ENCODE results near the gene SDK1.

The SDK1 gene

DNA sequence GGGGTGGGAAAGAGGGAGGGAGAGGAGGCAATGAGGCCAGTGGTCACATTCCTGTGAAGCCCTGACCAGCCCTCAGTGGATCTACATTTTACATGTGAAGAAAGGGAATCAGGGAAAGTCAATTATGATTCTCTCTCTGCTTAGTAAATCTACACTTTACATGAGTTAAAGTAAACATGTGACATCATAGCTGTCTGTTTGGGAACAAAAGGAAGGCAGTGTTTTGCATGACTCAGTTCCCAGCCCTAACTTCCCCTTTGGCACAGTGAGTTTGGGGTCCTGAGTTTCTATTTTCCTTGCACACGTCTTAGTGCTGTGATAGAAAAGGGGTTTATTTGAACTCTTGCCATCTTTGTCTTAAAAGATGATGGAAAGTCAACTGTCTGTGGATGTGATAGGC is 615.1 kb downstream of the SDK1 start:
- Histone ChIP-seq H3K79me2 (ENCODE audit: control insufficient read depth, low read length) (no peaks in the 10 kb centered on the region), H3K9me3 (ENCODE audit: control insufficient read depth, insufficient read depth, low read length) (no peaks in the 10 kb centered on the region), H3F3A (ENCODE audit: control insufficient read depth, insufficient read depth) (no peaks in the 10 kb centered on the region), H3K27me3 (ENCODE audit: control insufficient read depth, low read length) (no peaks in the 10 kb centered on the region), H3K4me2 (ENCODE audit: low read length) (no peak overlapping the region), H3K4me3 (ENCODE audit: low read length) (no peak overlapping the region), H4K20me1 (ENCODE audit: control insufficient read depth, insufficient read depth, low read depth, low read length) (no peaks in the 10 kb centered on the region), H3K9me2 (replicated peaks; ENCODE audit: control insufficient read depth, low read length) (no peaks in the 10 kb centered on the region), H3K4me1 (ENCODE audit: control insufficient read depth, low read length) (no peaks in the 10 kb centered on the region), H3K36me3 (ENCODE audit: control insufficient read depth, low read length) (no peaks in the 10 kb centered on the region), H3K27ac (ENCODE audit: low read depth, low read length) (no peak overlapping the region)
- TF ChIP-seq, protein P1, sequence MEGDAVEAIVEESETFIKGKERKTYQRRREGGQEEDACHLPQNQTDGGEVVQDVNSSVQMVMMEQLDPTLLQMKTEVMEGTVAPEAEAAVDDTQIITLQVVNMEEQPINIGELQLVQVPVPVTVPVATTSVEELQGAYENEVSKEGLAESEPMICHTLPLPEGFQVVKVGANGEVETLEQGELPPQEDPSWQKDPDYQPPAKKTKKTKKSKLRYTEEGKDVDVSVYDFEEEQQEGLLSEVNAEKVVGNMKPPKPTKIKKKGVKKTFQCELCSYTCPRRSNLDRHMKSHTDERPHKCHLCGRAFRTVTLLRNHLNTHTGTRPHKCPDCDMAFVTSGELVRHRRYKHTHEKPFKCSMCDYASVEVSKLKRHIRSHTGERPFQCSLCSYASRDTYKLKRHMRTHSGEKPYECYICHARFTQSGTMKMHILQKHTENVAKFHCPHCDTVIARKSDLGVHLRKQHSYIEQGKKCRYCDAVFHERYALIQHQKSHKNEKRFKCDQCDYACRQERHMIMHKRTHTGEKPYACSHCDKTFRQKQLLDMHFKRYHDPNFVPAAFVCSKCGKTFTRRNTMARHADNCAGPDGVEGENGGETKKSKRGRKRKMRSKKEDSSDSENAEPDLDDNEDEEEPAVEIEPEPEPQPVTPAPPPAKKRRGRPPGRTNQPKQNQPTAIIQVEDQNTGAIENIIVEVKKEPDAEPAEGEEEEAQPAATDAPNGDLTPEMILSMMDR (IDR thresholded peaks at IDR 0.05; ENCODE audit: low read depth, low read length, poor library complexity, severe bottlenecking): no peak
- no peak for TF ChIP-seq EZH2phosphoT487 (IDR thresholded peaks at IDR 0.05; ENCODE audit: borderline replicate concordance, low read length)

DNA sequence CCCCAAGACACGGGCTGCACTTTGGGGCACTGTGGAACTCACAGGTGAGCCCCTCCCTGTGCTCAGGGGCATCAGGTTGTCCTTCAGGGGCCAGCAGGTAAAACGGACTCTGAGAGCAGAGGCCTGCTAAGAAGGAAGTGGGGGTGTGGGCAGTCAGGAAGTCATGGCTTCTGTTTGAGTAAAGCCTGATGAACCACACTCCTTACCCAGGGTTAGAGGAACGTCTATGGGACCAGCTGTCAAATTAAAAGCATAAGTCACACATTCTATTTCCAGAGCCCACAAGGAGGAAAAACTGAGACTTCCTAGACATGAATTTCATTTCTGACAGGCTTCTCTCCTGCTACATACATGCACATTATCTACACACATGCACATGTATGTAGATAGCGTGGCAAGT is 616.4 kb downstream of the SDK1 start:
- Histone ChIP-seq H3K4me2 (ENCODE audit: low read length) (no peak overlapping the region), H3K9me2 (replicated peaks; ENCODE audit: control insufficient read depth, low read length) (no peaks in the 10 kb centered on the region), H3K36me3 (ENCODE audit: control insufficient read depth, low read length) (no peaks in the 10 kb centered on the region), H3K9me3 (ENCODE audit: control insufficient read depth, insufficient read depth, low read length) (no peaks in the 10 kb centered on the region), H4K20me1 (ENCODE audit: control insufficient read depth, insufficient read depth, low read depth, low read length) (no peaks in the 10 kb centered on the region), H3K4me3 (ENCODE audit: low read length) (no peak overlapping the region), H3K27ac (ENCODE audit: low read depth, low read length) (no peak overlapping the region), H3K79me2 (ENCODE audit: control insufficient read depth, low read length) (no peaks in the 10 kb centered on the region), H3K27me3 (ENCODE audit: control insufficient read depth, low read length) (no peaks in the 10 kb centered on the region), H3K4me1 (ENCODE audit: control insufficient read depth, low read length) (no peaks in the 10 kb centered on the region), H3F3A (ENCODE audit: control insufficient read depth, insufficient read depth) (no peaks in the 10 kb centered on the region)
- no peak for TF ChIP-seq EZH2phosphoT487 (IDR thresholded peaks at IDR 0.05; ENCODE audit: borderline replicate concordance, low read length)
- TF ChIP-seq, protein P1 (IDR thresholded peaks at IDR 0.05; ENCODE audit: low read depth, low read length, poor library complexity, severe bottlenecking): no peak

DNA sequence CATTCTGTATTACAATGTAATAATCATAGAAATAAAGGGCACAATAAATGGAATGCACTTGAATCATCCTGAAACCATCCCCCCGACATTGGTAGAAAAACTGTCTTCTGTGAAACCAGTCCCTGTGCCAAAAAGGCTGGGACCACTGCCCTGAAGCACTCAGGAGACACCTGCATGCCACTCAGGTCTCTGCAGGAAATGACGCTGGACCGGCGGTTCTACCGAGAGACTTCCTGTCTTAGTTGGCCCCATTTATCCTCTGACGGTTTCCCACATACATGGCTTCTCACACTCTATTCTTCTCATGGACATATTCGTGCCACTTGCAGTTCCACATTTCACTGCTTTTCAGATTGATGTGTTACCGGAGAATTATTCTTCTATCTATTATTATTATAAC is 617.5 kb downstream of the SDK1 start:
- TF ChIP-seq, protein P1 (IDR thresholded peaks at IDR 0.05; ENCODE audit: low read depth, low read length, poor library complexity, severe bottlenecking): no peak
- TF ChIP-seq EZH2phosphoT487 (IDR thresholded peaks at IDR 0.05; ENCODE audit: borderline replicate concordance, low read length): no peak
- no peaks in the 10 kb centered on the region for H3F3A ChIP-seq (ENCODE audit: control insufficient read depth, insufficient read depth)
- no peak overlapping the region for H3K4me2 ChIP-seq (ENCODE audit: low read length)
- H3K9me2 ChIP-seq (replicated peaks; ENCODE audit: control insufficient read depth, low read length): no peaks in the 10 kb centered on the region
- no peaks in the 10 kb centered on the region for H3K27me3 ChIP-seq (ENCODE audit: control insufficient read depth, low read length)
- H3K4me1 ChIP-seq (ENCODE audit: control insufficient read depth, low read length): no peaks in the 10 kb centered on the region
- H3K9me3 ChIP-seq (ENCODE audit: control insufficient read depth, insufficient read depth, low read length): no peaks in the 10 kb centered on the region
- H3K27ac ChIP-seq (ENCODE audit: low read depth, low read length): no peak overlapping the region
- H4K20me1 ChIP-seq (ENCODE audit: control insufficient read depth, insufficient read depth, low read depth, low read length): no peaks in the 10 kb centered on the region
- no peak overlapping the region for H3K4me3 ChIP-seq (ENCODE audit: low read length)
- no peaks in the 10 kb centered on the region for H3K36me3 ChIP-seq (ENCODE audit: control insufficient read depth, low read length)
- no peaks in the 10 kb centered on the region for H3K79me2 ChIP-seq (ENCODE audit: control insufficient read depth, low read length)

All from DOHH2 (cell line).